B cell (primary cell): ENCODE measurements around the gene SP6.

Experiments
- CTCF ChIP-seq: fragments of 200-600 bp; IDR thresholded peaks from one replicate; pipeline ENCODE4 v1.8.0; 2022; ENCODE audit warnings: antibody characterized with exemption, mild to moderate bottlenecking
- EZH2 ChIP-seq: IDR thresholded peaks from 2 replicates; pipeline ENCODE4 v1.6.1; 2012; ENCODE audit warnings: borderline replicate concordance, low read depth, mild to moderate bottlenecking, moderate library complexity, low read length; ENCODE audit not compliant: insufficient read depth, poor library complexity, severe bottlenecking

- TF ChIP-seq CTCF, result no peak
- TF ChIP-seq EZH2, result no peak
These were observed 37.3 kb upstream of the SP6 start for GRCh38 chr17:47888293-47888692.
